GM13976 (cell line): ENCODE measurements around the gene KIF1A.
A peak's percentile ranks its signal among the peaks of the same experiment; 100 is the strongest.

Experiments
- DNase-seq: peaks from one replicate; pipeline ENCODE4 v3.0.0; 2012; ENCODE audit warnings: low spot score
- CTCF ChIP-seq: IDR thresholded peaks from 2 replicates; pipeline ENCODE4 v1.5.1; 2012; ENCODE audit warnings: borderline replicate concordance, mild to moderate bottlenecking; ENCODE audit not compliant: insufficient read depth; ENCODE audit errors: extremely low read depth, missing control alignments, control extremely low read depth
- in situ Hi-C: fragments of 300-500 bp; cut with MboI; formaldehyde crosslinking; loops from one replicate; pipeline ENCODE4 v1.12.0; 2022; ENCODE audit warnings: low sequenced_read_pairs, mixed read lengths, inconsistent platforms; ENCODE audit not compliant: unreplicated experiment

The KIF1A gene

GRCh38 chr2:240823449-240824336, 3.7 kb upstream of the KIF1A start:
- no peak for DNase-seq
- in situ Hi-C loops: no loop called here
- no peak for TF ChIP-seq CTCF

GRCh38 chr2:240822280-240822847, 2.3 kb upstream of the KIF1A start:
- DNase-seq: no peak

GRCh38 chr2:240821429-240821778, 1.4 kb upstream of the KIF1A start:
- DNase-seq: no peak
- TF ChIP-seq CTCF: no peak
- in situ Hi-C loops: no loop called here

More at GRCh38 chr2:240822280-240822847, 2.3 kb upstream of the KIF1A start:
- no peak for TF ChIP-seq CTCF
- in situ Hi-C loops: no loop called here

GRCh38 chr2:240820607-240821428, 799 bp upstream of the KIF1A start:
- peak; percentile 32 for DNase-seq
- no peak for TF ChIP-seq CTCF
- in situ Hi-C loops: no loop called here

- TF ChIP-seq CTCF: no peak
- in situ Hi-C loops: no loop called here
- DNase-seq: peak; percentile 35
Measured at GRCh38 chr2:240819126-240819857, 727 bp downstream of the KIF1A start.

- in situ Hi-C loops: no loop called here
- DNase-seq: peak; percentile 29
- no peak for TF ChIP-seq CTCF
Measured at GRCh38 chr2:240818293-240819125, 1.5 kb downstream of the KIF1A start.
